Measurements from ENCODE around the gene CTRB1. TPM values are rescaled to one million over a fixed set of nuclear protein-coding genes. Genes with fewer than 3 reads are reported as not detected.

CTRB1 gene
- total RNA-seq, 2 experiments from 2014 or later: not detected

- peaks cover 13% of the 10 kb centered on the region for H3K4me1 Mint-ChIP-seq (ENCODE audit: low read depth)
- no peak overlapping the region for H3K27ac Mint-ChIP-seq
- no peak for TF ChIP-seq CTCF (IDR thresholded peaks at IDR 0.05)
- no peaks in the 10 kb centered on the region for H3K9me3 Mint-ChIP-seq
- intact Hi-C loops (cut with micrococcal nuclease): loop anchor here (5.0 kb wide), 2 partner anchors 35 to 190 kb away; no protein-coding TSS in a partner anchor
- peaks cover 13% of the 10 kb centered on the region for H3K27me3 Mint-ChIP-seq
- DNase-seq (no peak), ATAC-seq (no peak)
- H3K36me3 Mint-ChIP-seq (ENCODE audit: low read depth): no peaks in the 10 kb centered on the region
- no peak overlapping the region for H3K4me3 Mint-ChIP-seq
- ChIA-PET CTCF (interaction anchor here (0.8 to 7.7 kb wide), 6 partner anchors 21 to 206 kb away, joined by 3 to 88 read pairs (median 55); partner anchors contain the start of gene CTRB1), POLR2A (interaction anchor here (1.1 kb wide), 1 partner anchor 93 kb away, joined by 3 read pairs; no protein-coding TSS in a partner anchor)
Observed at GRCh38 chr16:75196836-75197235, 22.0 kb upstream of the CTRB1 start.

GRCh38 chr16:75197522-75198134, 21.2 kb upstream of the CTRB1 start:
- TF ChIP-seq CTCF (IDR thresholded peaks at IDR 0.05): no peak
- CTCF ChIA-PET: interaction anchor here (0.8 to 7.7 kb wide), 9 partner anchors 7 to 205 kb away, joined by 3 to 88 read pairs (median 21); partner anchors contain the start of gene CTRB1

GRCh38 chr16:75198135-75198600, 20.6 kb upstream of the CTRB1 start:
- no peak overlapping the region for H3K4me3 Mint-ChIP-seq
- H3K27ac Mint-ChIP-seq: no peak overlapping the region
- H3K4me1 Mint-ChIP-seq (ENCODE audit: low read depth): peaks cover 13% of the 10 kb centered on the region
- no peaks in the 10 kb centered on the region for H3K9me3 Mint-ChIP-seq
- ATAC-seq (no peak), DNase-seq (no peak)
- POLR2A ChIA-PET: interaction anchor here (1.1 kb wide), 1 partner anchor 91 kb away, joined by 3 read pairs; no protein-coding TSS in a partner anchor
- H3K36me3 Mint-ChIP-seq (ENCODE audit: low read depth): no peaks in the 10 kb centered on the region
- peaks cover 13% of the 10 kb centered on the region for H3K27me3 Mint-ChIP-seq
- CTCF ChIA-PET: interaction anchor here (1.0 to 7.7 kb wide), 21 partner anchors 8 to 486 kb away, joined by 3 to 88 read pairs (median 5); partner anchors contain the start of genes CFDP1 and CTRB1
- intact Hi-C loops (cut with micrococcal nuclease): loop anchor here (5.0 kb wide), 2 partner anchors 34 to 189 kb away; no protein-coding TSS in a partner anchor
- no peak for TF ChIP-seq CTCF (IDR thresholded peaks at IDR 0.05)

More at GRCh38 chr16:75197522-75198134, 21.2 kb upstream of the CTRB1 start:
- H3K9me3 Mint-ChIP-seq: no peaks in the 10 kb centered on the region
- intact Hi-C loops (cut with micrococcal nuclease): loop anchor here (5.0 kb wide), 2 partner anchors 35 to 190 kb away; no protein-coding TSS in a partner anchor
- no peak for DNase-seq
- no peak overlapping the region for H3K27ac Mint-ChIP-seq
- H3K4me1 Mint-ChIP-seq (ENCODE audit: low read depth): peaks cover 13% of the 10 kb centered on the region
- ATAC-seq: no peak
- POLR2A ChIA-PET: interaction anchor here (1.1 kb wide), 1 partner anchor 92 kb away, joined by 3 read pairs; no protein-coding TSS in a partner anchor
- no peaks in the 10 kb centered on the region for H3K36me3 Mint-ChIP-seq (ENCODE audit: low read depth)
- peaks cover 13% of the 10 kb centered on the region for H3K27me3 Mint-ChIP-seq
- H3K4me3 Mint-ChIP-seq: no peak overlapping the region

GRCh38 chr16:75202069-75202590, 16.7 kb upstream of the CTRB1 start:
- ChIA-PET POLR2A (no interaction called here), CTCF (interaction anchor here (1.8 to 7.7 kb wide), 3 partner anchors 33 to 201 kb away, joined by 4 to 88 read pairs (median 48); no protein-coding TSS in a partner anchor)
- DNase-seq: no peak
- H3K27me3 Mint-ChIP-seq: peaks cover 10% of the 10 kb centered on the region
- no peak overlapping the region for H3K27ac Mint-ChIP-seq
- intact Hi-C loops (cut with micrococcal nuclease): no loop called here
- H3K36me3 Mint-ChIP-seq (ENCODE audit: low read depth): no peaks in the 10 kb centered on the region
- H3K4me1 Mint-ChIP-seq (ENCODE audit: low read depth): peaks cover 13% of the 10 kb centered on the region
- no peak for TF ChIP-seq CTCF (IDR thresholded peaks at IDR 0.05)
- no peak overlapping the region for H3K4me3 Mint-ChIP-seq
- H3K9me3 Mint-ChIP-seq: no peaks in the 10 kb centered on the region
- ATAC-seq: no peak
